Activated naive CD4-positive, alpha-beta T cell (primary cell): Measurements from ENCODE around the gene LTC4S.
"Not testable (repeated sequence)": the region's sequence is repeated elsewhere in the genome, so short reads cannot be mapped to it uniquely, and the experiment has no call there.

Source experiments
- DNase-seq, 4 experiments: peaks; one replicate each; lab custom pipeline; 2025; lab: John Stamatoyannopoulos, UW

LTC4S gene, protein sequence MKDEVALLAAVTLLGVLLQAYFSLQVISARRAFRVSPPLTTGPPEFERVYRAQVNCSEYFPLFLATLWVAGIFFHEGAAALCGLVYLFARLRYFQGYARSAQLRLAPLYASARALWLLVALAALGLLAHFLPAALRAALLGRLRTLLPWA

DNA sequence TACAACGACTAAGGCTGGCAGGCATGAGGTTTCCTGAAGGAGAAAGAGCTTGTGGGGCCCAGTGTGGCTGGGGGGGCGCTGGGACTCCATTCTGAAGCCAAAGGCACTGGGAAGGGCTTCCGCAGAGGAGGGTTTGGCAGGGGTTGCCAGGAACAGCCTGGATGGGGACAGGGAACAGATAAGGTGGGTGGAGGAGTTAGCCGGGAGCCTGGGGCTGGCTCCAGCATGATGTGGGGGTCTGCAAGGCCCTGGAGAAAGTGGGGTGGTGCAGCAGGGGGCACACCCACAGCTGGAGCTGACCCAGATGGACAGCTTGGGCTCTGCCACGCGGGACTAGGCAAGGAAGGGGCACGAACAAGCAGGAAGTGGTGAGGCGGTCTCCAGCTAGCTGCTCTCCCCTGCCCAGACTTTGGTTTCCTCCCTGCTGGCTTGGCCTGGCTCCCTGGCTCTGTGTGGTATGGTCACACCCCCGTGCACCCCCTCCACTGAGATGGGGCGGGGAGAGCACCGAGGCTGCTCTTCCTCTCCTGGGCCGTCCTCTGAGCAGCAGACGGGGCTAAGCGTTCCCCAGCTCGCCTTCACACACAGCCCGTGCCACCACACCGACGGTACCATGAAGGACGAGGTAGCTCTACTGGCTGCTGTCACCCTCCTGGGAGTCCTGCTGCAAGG lies at the start of gene LTC4S:
LTC4S (plus strand) TSS at position 519 of the 672 bp plus-strand sequence; CDS start at position 614, 95 bp downstream.
- peak in 2 of 4 experiments; percentile 21 to 27 for DNase-seq

DNA sequence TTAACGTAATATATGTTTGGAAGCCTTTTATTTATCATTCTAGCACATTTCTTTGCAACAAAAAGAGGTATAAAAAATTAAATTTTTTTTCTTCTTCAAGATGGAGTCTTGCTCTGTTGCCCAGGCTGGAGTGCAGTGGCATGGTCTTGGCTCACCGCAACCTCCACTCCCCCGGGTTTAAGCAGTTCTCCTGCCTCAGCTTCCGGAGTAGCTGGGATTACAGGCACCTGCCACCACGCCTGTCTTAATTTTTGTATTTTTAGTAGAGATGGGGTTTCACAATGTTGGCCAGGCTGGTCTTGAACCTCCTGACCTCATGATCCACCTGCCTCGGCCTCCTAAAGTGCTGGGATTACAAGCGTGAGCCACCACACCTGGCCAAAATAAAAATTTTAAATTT lies 49.7 kb upstream of the LTC4S start:
- not testable (repeated sequence) for DNase-seq

DNA sequence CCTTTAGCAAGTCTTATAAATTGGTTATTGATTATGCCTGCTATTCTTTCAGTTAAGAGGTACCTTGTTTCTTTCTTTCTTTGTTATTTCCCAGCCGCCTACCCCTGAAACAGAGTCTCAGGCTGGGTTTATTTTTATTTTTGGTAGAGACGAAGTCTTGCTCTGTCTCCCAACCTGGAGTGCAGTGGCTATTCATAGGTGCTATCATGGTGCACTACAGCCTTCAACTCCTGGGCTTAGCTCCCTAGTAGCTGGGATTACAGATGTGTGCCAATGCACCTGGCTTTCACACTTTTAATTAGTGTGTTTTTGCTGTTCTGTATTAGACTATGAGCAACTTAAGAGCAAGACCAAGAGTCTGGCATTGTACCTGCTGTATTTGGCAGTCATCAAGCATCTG lies 46.9 kb upstream of the LTC4S start:
- no peak for DNase-seq

DNA sequence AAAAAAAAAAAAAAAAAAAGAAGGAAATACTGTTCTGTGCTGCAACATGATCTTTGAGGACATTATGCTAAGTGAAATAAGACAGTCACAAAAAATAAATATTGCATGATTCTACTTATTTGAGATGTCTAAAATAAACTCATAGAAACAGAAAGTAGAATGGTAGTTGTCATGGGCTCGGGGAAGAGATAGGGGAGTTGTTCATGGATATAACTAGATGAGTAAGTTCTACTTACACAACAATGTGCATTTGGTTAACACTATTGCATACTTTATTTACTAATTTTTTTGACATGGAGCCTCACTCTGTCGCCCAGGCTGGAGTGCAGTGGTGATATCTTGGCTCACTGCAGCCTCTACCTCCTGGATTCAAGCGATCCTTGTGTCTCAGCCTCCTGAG lies 46.0 kb upstream of the LTC4S start:
- no peak for DNase-seq

DNA sequence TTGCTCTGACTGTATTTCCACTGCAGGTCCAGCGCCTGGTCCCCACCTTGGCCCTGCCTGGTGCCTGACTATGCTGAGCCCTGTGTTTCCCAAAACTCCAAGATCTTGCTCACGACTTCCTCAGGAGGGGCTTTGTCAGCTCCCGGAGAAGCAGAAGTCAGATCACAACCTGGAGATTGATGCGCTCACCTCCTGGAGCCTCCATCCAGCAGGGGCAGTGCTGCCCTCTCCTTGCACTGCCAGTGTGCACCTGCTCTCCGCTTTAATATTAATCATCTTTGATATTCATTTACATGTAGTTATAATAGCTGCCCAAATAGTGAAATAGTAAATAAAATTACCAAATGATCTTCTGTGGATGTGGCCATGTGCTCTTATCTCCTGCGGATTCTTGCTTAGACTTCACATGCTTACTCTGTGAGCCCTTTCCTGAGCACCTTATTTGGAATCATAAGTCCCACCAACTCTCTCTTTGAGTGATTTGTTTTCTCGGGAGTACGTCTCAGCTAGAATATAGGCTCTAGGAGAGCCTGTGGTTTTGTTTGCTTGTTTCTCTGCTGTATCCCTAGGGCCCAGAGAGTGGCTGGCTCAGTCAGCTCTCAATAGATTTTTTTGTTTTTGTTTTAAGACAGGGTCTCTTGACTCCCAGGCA lies 43.8 kb upstream of the LTC4S start:
- no peak for DNase-seq

DNA sequence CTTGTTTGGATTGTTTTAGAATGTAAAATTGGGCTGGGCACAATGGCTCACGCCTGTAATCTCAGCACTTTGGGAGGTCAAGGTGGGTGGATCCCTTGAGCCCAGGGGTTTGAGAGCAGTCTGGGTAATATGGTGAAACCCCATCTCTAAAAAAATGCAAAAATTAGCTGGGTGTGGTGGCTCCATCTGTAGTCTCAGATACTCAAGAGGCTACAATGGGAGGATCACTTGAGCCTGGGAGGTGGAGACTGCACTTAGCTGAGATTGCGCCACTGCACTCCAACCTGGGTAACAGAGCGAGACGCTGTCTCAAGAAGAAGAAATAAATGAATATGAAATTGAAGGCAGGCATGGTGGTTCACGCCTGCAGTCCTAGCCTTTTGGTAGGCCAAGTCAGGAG lies 39.8 kb upstream of the LTC4S start:
- no peak for DNase-seq

DNA sequence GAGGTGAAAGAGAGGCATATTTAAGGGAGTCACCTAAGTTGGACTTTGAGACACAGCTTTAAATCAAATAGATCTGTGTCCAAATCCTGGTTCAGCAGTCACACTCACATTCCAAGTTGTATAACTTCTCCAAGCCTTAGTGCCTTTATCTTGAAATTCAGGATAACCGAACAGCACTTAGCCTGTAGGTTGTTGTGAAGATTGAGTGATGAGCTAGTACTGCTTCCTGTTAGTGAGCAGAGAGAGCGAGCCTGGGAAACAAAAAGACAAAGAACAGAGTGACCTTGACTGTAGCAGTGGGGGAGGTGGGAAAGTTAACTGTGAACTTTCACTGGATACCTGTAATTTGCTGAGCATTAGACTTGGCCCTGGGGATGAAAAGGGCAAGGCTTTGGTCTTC lies 38.8 kb upstream of the LTC4S start:
- DNase-seq: no peak

DNA sequence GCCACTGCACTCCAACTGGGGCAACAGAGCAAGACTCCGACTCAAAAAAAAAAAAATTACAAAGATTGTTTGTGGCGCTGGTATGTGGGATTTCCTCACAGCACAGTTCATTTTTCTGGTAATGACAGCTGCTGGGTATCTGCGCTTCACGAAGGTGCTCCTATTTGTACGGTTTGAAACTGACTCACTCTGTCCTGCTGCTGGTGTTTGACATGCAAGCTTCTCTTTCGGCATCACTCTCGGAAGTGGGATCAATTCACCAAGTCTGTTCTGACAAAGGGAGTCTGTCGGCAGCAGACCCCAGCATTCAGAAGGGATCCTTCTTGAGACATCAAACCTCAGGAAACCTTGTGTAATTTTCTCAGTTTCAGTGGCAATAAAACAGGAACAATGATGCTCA lies 34.8 kb upstream of the LTC4S start:
- DNase-seq: no peak

DNA sequence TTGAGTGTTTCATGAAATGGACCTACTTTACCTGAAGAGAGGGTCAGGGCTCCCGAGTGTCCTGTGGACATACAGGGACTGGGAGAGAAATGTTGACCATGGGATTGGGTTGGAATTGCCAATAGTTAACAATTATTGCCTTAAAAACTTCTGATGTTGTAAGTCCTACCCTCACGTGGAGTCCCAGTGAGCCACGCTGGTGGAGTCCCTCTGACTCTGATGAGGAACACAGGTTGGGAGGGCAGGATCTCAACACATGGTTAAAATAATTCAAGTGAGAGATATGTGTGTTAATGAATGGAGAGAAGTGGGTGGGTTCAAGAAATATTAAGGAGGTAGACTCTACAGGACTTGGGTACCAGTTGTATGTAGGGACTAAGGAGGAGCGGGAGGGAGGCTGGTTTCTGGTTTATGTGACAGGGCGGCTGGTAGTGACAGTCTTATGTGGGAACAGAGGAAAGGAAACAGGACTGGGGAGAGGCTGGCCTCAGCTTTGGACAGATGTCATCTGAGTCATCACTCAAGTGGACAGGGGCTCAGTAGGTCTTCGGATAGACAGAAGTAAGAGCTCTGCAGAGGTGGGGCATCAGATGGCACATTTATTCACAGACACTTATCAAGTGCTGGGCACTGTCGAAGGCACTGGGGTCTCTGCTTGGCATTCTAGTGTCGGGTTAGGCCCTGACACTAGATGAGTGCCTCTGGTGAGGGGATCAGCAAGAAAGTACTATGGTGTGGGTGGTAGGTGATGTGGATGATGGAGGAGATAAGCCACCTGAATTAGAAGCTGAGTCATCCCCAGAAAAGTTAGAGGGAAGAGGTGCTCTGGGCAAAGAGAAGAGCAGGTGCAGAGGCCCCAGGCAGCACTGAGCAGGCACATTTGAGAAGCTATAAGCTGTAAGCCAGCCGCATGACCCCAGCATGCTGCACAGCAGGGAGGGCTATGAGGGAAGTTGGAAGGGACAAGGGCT lies 33.9 kb upstream of the LTC4S start:
- no peak for DNase-seq

DNA sequence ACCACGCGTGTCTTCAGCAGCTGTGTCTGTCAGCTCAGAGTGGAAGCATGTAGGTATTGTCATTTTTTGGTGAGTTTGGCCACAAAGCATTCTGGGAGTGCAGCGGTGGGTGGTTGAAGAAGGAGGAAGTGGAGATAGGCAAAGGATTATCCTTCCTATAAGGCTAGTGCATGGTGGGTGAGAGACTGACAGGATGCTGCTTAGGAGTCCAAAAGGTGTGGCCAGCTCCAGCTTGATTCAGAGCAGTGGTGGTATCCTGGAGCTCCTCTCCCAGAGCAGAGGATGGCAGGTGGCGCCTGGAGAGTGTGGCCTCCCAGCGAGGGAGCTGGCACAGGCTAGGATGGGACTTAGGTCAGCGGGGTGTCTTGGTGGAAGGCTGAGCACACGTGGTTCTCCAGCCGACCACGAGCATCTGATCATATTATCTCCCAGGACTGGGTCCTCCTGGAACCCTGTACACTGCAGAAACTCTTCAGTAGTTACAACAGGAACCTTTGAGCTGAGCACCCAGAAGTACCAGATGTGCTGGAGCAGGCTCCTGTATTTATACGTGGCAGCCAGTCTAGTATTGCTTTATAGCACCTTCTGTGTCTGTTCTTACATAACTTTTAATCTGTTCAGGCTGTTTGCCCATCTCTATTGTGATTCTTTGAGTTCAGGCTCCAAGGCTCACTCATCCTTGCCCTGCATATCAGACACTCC lies 31.6 kb upstream of the LTC4S start:
- DNase-seq: peak in 1 of 4 experiments; percentile 6

DNA sequence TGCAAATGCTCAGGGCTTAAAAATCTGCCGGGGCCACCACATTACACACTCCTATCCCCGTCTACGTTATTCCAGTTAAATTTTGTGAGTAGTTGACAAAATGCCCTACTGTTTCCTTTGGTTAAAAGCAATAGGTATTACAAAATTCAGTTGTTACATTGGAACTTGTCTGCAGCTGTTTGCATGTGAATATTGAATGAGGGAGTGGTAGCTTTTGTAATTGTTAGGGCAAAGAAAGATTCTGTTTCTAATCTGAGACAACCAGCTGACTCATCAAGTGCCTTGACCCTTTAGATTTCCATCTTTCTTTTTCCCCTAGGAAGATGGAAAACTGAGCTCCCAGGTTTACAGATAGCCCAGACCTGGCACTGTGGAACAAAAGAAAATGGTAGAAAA lies 31.0 kb upstream of the LTC4S start:
- no peak for DNase-seq

DNA sequence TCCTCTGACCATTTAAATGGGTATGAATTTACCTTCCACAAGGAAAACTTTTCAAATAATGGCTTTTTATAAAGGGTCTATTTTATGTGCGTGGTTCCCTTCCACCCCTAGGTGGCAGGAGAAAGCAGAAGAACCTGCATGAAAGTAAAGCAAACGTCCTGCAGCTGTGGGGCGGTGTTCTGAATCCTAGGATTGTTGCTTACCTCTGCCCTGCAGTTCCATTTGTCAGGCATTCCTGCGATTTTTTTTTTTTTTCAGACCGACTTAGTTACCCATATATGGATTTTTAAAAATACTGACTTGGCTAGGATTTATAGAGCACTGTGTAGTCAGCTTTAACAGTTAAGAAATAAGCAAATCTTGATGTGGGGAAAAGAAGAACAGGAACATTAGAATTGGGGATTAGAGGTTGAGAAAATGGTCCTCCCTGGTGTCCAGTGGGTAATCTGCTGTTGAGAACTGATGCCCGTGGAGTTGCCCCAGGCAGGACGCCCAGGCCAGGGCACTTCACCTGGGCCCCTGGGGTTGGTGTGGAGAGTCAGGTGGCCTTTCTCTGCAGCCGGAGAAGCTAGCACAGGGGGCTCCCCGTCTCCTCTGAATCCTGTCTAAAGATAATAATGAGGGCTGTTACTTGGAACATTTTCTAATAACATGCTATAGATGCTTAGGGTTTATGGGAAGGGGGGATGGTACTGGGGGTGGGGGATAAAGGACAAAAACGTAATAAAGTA lies 30.4 kb upstream of the LTC4S start:
- peak in 2 of 4 experiments; percentile 8 to 14 for DNase-seq

DNA sequence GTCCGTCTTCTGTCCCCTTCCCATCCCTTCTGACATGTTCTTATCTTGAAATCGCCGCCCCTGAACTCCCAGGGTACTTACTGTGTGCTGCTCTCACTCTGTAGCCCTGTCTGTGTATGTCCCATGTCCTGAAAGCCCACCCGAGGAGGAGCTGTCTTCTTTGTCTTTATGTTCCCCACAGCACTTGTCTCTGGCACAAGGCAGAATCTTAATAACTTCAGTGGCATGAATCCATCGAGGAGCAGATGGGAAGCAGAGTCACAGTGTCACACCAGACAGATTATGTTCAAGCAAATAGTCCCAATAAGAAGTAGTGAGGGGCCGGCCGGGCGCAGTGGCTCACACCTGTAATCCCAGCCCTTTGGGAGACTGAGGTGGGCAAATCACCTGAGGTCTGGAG lies 29.7 kb upstream of the LTC4S start:
- no peak for DNase-seq

DNA sequence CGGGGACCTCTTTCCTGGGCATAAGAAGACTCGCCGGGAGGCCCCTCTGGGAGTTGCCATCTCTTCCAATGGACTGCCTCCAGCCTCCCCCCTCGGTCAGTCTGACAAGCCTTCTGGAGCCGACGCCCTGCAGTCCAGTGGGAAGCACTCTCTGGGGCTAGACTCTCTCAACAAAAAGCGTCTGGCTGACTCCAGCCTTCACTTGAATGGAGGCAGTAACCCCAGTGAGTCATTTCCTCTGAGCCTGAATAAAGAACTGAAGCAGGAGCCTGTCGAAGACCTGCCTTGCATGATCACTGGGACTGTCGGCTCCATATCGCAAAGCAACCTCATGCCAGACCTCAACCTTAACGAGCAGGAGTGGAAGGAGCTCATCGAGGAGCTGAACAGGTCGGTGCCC lies 28.4 kb upstream of the LTC4S start:
- no peak for DNase-seq

DNA sequence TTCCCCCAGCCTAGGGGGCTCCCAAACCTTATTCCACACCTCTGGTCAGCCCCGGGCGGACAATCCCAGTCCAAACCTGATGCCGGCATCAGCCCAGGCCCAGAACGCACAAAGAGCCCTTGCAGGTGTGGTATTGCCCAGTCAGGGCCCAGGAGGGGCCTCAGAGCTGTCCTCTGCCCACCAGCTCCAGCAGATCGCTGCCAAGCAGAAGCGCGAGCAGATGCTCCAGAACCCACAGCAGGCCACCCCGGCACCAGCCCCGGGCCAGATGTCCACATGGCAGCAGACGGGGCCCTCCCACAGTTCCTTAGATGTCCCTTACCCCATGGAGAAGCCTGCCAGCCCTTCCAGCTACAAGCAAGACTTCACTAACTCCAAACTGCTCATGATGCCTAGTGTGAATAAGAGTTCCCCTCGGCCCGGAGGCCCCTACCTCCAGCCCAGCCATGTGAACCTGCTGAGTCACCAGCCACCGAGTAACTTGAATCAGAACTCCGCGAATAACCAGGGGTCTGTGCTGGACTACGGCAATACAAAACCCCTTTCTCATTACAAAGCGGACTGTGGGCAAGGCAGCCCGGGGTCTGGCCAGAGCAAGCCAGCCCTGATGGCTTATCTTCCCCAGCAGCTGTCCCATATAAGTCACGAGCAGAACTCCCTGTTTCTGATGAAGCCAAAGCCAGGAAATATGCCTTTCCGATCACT lies 27.6 kb upstream of the LTC4S start:
- DNase-seq: no peak

DNA sequence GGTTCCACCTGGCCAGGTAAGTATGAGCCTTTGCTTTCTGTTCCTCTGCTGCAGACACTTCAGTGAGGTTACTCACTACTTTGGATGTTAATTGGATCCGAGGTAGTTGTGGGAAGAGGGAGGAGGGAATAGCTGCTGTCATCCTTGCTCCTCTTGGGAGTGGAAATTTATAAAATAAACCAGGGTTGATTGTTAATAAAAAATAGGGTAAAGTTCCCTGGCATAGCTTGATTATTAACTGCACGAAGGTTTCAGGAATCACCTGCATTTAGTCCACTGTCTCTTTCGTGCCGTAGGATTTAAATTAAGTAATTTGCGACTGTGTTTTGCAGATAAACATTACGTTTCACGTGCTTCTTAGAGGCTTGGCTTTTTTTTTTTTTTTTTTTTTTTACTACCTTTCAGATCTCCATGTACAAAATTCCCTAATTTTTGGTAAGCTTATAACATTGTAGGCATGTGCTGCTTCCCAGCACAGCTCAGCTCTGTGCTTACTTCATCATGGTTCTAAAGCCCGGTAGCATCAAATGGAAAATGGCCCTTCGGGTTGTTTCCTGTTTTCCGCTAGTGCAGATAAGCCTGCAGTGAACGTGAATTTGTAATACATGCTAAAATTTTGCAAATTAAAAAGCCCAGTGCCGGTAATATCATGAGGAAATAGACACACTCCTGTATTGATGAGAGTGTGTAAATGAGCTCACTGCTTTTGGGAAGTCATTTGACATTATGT lies 26.9 kb upstream of the LTC4S start:
- DNase-seq: no peak

DNA sequence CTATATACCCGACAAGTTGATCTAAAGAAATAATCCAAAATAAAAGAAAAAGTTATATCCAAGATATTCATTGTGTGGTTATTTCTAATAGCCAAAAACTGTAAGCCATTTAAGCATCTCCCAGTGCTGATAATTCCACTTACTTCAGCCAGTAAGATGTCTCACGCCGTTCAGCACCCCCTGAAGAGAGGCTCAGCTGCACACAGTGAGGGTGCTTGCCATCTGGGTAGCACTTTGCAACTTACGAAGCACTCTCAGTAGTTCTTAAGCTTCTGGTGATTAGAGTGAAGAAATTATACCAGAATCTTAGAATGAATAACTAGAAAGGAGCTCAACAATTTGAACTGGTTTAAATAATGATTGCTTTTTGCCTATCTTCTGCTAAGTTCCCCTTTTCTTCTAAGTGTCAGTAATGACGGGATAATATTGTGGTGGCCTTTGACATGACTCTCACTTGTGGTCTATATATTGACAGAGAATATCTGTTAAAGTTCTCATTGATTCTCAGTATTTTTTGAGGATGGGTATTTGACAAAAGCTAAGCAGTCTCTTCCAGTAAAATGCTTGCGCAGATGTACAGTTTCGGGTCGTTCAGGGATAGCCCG lies 26.2 kb upstream of the LTC4S start:
- DNase-seq: no peak

DNA sequence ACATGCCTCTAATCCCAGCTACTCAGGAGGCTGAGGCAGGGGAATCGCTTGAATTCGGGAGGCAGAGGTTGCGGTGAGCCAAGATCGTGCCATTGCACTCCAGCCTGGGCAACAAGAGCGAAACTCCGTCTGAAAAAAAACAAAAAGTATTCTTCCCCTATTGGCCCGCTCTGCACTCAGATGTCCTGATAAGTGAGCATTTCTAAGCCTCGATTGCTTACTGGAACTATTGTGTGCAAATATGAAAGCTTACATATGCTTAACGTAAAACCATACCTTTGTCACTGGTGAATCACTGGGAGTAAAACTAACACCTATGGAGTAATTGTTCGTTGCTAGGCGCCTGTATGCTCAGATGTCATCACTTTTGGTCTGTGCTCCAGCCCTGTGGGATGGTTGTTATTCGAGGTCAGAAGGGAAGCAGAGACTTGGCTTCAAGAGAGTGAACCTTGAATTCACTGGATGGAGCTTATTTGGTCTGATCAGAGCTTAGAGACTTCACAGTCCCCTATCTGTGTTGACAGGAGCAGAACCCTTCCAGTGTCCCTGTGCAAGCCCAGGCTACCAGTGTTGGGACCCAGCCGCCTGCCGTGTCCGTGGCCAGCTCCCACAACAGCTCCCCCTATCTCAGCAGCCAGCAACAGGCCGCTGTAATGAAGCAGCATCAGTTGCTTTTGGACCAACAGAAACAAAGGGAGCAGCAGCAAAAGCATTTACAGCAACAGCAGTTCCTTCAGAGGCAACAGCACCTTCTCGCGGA lies 25.3 kb upstream of the LTC4S start:
- no peak for DNase-seq

DNA sequence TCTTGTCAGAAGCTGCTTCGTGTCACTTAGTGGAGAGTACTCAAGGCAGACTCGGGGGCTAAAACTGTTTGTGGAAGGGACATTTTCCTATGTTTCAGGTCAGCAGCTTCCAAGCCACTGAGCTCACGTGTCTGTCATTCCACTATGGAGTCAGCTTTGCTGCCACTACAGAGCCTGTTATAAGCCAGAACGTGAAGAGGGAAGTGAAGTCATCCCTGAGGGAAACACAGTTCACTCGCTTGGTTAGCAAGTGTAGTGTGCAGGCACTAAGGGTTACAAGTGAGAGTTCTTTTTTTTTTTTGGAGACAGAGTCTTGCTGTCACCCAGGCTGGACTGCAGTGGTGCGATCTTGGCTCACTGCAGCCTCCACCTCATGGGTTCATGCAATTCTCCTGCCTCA lies 24.5 kb upstream of the LTC4S start:
- DNase-seq: no peak
